Activated CD8-positive, alpha-beta T cell treated with anti-CD3 and anti-CD28 coated beads for 36 hours (primary cell): ENCODE results near the gene E2F1. TPM values are rescaled to one million over a fixed set of nuclear protein-coding genes. Genes with fewer than 3 reads are reported as not detected.

ENCODE experiments used
- ATAC-seq: fragments of 200-7000 bp; cut with Tn5 transposase; one replicate; pipeline ENCODE4 v1.10.0; 2021; ENCODE audit warnings: mild to moderate bottlenecking, moderate library complexity
- CTCF ChIA-PET: fragments of 350-600 bp; sonication (Branson Sonifier 250); formaldehyde crosslinking; loops from one replicate; lab custom pipeline; 2021; ENCODE audit warnings: antibody characterized with exemption; lab: Charles Lee
- POLR2A ChIA-PET: fragments of 350-600 bp; sonication (Branson Sonifier 250); formaldehyde crosslinking; loops from one replicate; lab custom pipeline; 2021; ENCODE audit warnings: antibody characterized with exemption; lab: Charles Lee
- DNase-seq: peaks from one replicate; pipeline ENCODE4 v3.0.0-alpha.2; 2020
- H3K27ac Mint-ChIP-seq: one replicate; pipeline ENCODE4 v1.8.0; 2021; ENCODE audit warnings: mild to moderate bottlenecking, mixed read lengths
- H3K27me3 Mint-ChIP-seq: one replicate; pipeline ENCODE4 v1.8.0; 2021; ENCODE audit warnings: mixed read lengths
- H3K36me3 Mint-ChIP-seq: one replicate; pipeline ENCODE4 v1.8.0; 2021; ENCODE audit warnings: low read depth, mixed read lengths
- H3K4me1 Mint-ChIP-seq: one replicate; pipeline ENCODE4 v1.8.0; 2021; ENCODE audit warnings: low read depth, mixed read lengths
- H3K4me3 Mint-ChIP-seq: one replicate; pipeline ENCODE4 v1.8.0; 2021; ENCODE audit warnings: mild to moderate bottlenecking, moderate library complexity, mixed read lengths
- H3K9me3 Mint-ChIP-seq: one replicate; pipeline ENCODE4 v1.8.0; 2021; ENCODE audit warnings: mixed read lengths
- intact Hi-C: fragments of 100-400 bp; cut with micrococcal nuclease; formaldehyde crosslinking; loops from one replicate; pipeline ENCODE4 v1.10.0; 2022
- total RNA-seq, 2 experiments: library from RNA; stranded (reverse); gene quantifications; one replicate each; pipeline ENCODE4 v1.2.3, GENCODE V29; 2021
- TF ChIP-seq, protein P1 (sequence below): fragments of 200-600 bp; IDR thresholded peaks from one replicate; pipeline ENCODE4 v1.8.0; 2022; ENCODE audit warnings: antibody characterized with exemption, mild to moderate bottlenecking

E2F1 gene
- total RNA-seq, 2 experiments from 2014 or later: 71.2 to 72.0 TPM

- Mint-ChIP-seq H3K27ac (no peak overlapping the region), H3K4me3 (no peak overlapping the region), H3K9me3 (no peaks in the 10 kb centered on the region), H3K4me1 (peaks cover 13% of the 10 kb centered on the region), H3K27me3 (no peaks in the 10 kb centered on the region), H3K36me3 (peaks cover 29% of the 10 kb centered on the region)
- POLR2A ChIA-PET: no interaction called here
- intact Hi-C loops: no loop called here
- TF ChIP-seq, protein P1, sequence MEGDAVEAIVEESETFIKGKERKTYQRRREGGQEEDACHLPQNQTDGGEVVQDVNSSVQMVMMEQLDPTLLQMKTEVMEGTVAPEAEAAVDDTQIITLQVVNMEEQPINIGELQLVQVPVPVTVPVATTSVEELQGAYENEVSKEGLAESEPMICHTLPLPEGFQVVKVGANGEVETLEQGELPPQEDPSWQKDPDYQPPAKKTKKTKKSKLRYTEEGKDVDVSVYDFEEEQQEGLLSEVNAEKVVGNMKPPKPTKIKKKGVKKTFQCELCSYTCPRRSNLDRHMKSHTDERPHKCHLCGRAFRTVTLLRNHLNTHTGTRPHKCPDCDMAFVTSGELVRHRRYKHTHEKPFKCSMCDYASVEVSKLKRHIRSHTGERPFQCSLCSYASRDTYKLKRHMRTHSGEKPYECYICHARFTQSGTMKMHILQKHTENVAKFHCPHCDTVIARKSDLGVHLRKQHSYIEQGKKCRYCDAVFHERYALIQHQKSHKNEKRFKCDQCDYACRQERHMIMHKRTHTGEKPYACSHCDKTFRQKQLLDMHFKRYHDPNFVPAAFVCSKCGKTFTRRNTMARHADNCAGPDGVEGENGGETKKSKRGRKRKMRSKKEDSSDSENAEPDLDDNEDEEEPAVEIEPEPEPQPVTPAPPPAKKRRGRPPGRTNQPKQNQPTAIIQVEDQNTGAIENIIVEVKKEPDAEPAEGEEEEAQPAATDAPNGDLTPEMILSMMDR: no peak
- DNase-seq (no peak), ATAC-seq (no peak)
- CTCF ChIA-PET: no interaction called here
Measured at GRCh38 chr20:33627577-33628216, 58.5 kb downstream of the E2F1 start.

GRCh38 chr20:33626190-33626589 is 60.0 kb downstream of the E2F1 start:
- POLR2A ChIA-PET: interaction anchor here (0.6 kb wide), 1 partner anchor 10 kb away, joined by 3 read pairs; no protein-coding TSS in a partner anchor
- Mint-ChIP-seq H3K36me3 (peaks cover 29% of the 10 kb centered on the region), H3K27ac (no peak overlapping the region), H3K4me3 (no peak overlapping the region), H3K4me1 (peaks cover 13% of the 10 kb centered on the region), H3K9me3 (no peaks in the 10 kb centered on the region), H3K27me3 (no peaks in the 10 kb centered on the region)
- no peak for ATAC-seq
- CTCF ChIA-PET: interaction anchor here (1.2 kb wide), 1 partner anchor 42 kb away, joined by 3 read pairs; no protein-coding TSS in a partner anchor
- TF ChIP-seq, protein P1: no peak
- DNase-seq: no peak
- intact Hi-C loops: no loop called here

Other genes with a start within 250 kb of the E2F1 start
- gene SNTA1, start 242.6 kb downstream of the E2F1 start, total RNA-seq: 1 to 10 TPM; 5.6 to 5.8 TPM
- 10 to 100 TPM; 10.2 to 10.9 TPM for gene CBFA2T2, start 196.3 kb downstream of the E2F1 start, total RNA-seq
- gene C20orf144, start 24.1 kb downstream of the E2F1 start, total RNA-seq: under 1 TPM; 0.29 to 0.36 TPM
- gene ACTL10, start 19.4 kb downstream of the E2F1 start, total RNA-seq: 1 to 10 TPM; 2.4 TPM
- 10 to 100 TPM; 13.7 to 16.0 TPM for gene NECAB3, start 12.0 kb downstream of the E2F1 start, total RNA-seq
- gene PXMP4, start 33.9 kb upstream of the E2F1 start, total RNA-seq: 1 to 10 TPM; 6.9 to 7.3 TPM
- 1 to 10 TPM; 4.3 to 5.0 TPM for gene ZNF341, start 45.6 kb upstream of the E2F1 start, total RNA-seq
- gene CHMP4B, start 125.0 kb upstream of the E2F1 start, total RNA-seq: 10 to 100 TPM; 82.0 to 82.9 TPM